Breast epithelium (tissue), 3 donors: Measurements from ENCODE around the gene CTU1.

Experiments
- CTCF ChIP-seq, 3 donors: fragments of 450-650 bp; IDR thresholded peaks; one replicate each; pipeline ENCODE4 v1.5.1; 2016 to 2017; ENCODE audit warnings: antibody characterized with exemption in 3 of 3, mild to moderate bottlenecking in 3 of 3, moderate library complexity in 3 of 3
- POLR2A ChIP-seq: fragments of 450-650 bp; IDR thresholded peaks from one replicate; pipeline ENCODE4 v1.6.1; 2016; ENCODE audit warnings: antibody characterized with exemption, mild to moderate bottlenecking, moderate library complexity
- POLR2AphosphoS5 ChIP-seq, 3 donors: sonication (generic); formaldehyde crosslinking; IDR thresholded peaks; one replicate each; pipeline ENCODE4 v1.6.1; 2017; ENCODE audit warnings: antibody characterized with exemption in 3 of 3

- TF ChIP-seq CTCF (IDR thresholded peaks at IDR 0.05) (no peak), POLR2A (no peak), POLR2AphosphoS5 (IDR thresholded peaks at IDR 0.05) (no peak)
Measured at GRCh38 chr19:51093101-51093500, 15.1 kb downstream of the CTU1 start.
